Memory B cell (primary cell): Measurements from ENCODE around the gene LUZP2.

Experiments
- ATAC-seq: fragments of 150-1000 bp; cut with Tn5 transposase; 2 replicates; pipeline ENCODE4 v1.10.0; 2021; ENCODE audit warnings: low read depth, mild to moderate bottlenecking, moderate library complexity
- DNase-seq, 2 donors: peaks; one replicate each; pipeline ENCODE4 v3.0.0; 2022; ENCODE audit warnings: low spot score in 2 of 2
- H3K27ac Mint-ChIP-seq: one replicate; pipeline ENCODE4 v1.8.0; 2022; ENCODE audit warnings: mild to moderate bottlenecking, moderate library complexity, mixed read lengths
- H3K27me3 Mint-ChIP-seq: one replicate; pipeline ENCODE4 v1.8.0; 2022; ENCODE audit warnings: mixed read lengths
- H3K36me3 Mint-ChIP-seq: one replicate; pipeline ENCODE4 v1.8.0; 2022; ENCODE audit warnings: mild to moderate bottlenecking, mixed read lengths
- H3K4me1 Mint-ChIP-seq: one replicate; pipeline ENCODE4 v1.8.0; 2022; ENCODE audit warnings: mixed read lengths
- H3K4me3 Mint-ChIP-seq: one replicate; pipeline ENCODE4 v1.8.0; 2022; ENCODE audit warnings: mild to moderate bottlenecking, moderate library complexity, mixed read lengths
- H3K9me3 Mint-ChIP-seq: one replicate; pipeline ENCODE4 v1.8.0; 2022; ENCODE audit warnings: mixed read lengths

The LUZP2 gene

DNA sequence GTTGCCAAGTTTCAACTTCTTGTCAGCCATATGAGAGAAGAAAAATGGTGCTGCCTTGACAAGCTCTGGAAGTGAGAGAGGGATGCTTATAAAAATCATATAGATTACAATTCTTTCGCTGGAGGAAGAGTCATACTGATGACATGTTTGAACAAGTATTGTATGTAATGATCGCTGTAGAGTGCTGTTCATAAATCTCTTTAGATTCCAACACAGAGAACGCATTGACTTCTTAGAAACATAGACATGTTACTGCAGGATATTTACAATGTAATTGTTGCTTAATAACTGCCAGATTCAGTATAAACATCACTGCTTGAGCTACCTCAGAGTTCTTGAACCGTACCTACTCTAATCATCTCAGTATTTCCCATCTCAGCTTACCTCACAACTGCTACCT lies 571.6 kb downstream of the LUZP2 start:
- H3K9me3 Mint-ChIP-seq, result peaks cover 6% of the 10 kb centered on the region
- no peaks in the 10 kb centered on the region for H3K4me1 Mint-ChIP-seq
- no peak overlapping the region for H3K27ac Mint-ChIP-seq

DNA sequence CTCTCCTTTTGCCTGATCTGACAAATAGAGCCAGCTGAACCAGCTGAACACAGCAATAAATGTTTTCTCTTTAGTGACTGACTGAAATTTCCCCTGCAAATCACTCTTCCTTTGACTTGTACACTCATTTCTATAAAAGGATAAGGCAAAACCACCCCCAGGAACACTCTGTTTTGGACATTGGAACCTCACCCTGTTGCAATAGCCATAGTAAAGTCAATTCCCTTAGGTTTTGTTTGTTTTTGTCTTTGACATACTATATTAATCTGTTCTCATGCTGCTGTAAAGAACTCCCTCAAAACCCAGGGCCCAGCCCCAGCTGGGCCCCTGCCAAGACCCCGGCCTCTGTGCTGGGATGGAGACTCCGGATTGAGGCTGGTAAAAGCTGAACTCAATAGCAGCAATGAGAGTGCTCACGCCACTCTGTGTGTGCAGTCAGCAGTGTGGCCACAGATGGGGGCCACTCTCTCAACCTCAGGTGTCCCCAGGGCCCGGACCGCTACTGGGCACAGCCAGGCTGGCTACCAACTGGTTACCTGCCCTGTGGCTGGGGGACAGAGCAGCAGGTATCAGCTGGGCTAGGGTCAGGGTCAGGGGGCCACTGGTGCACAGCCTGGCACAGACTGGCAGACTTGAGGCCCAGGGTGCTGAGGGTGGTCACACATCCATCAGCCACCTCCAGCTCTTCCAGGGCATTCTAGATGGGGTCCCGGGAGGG lies 597.4 kb downstream of the LUZP2 start:
- Mint-ChIP-seq H3K9me3 (peaks cover 4% of the 10 kb centered on the region), H3K36me3 (no peaks in the 10 kb centered on the region), H3K27me3 (no peaks in the 10 kb centered on the region), H3K4me1 (no peaks in the 10 kb centered on the region), H3K4me3 (no peak overlapping the region), H3K27ac (no peak overlapping the region)
- no peak for DNase-seq
- ATAC-seq, result no peak

More for the DNA sequence above, 571.6 kb downstream of the LUZP2 start:
- DNase-seq, result no peak
- H3K36me3 Mint-ChIP-seq, result no peaks in the 10 kb centered on the region
- no peak overlapping the region for H3K4me3 Mint-ChIP-seq
- no peaks in the 10 kb centered on the region for H3K27me3 Mint-ChIP-seq
- no peak for ATAC-seq

DNA sequence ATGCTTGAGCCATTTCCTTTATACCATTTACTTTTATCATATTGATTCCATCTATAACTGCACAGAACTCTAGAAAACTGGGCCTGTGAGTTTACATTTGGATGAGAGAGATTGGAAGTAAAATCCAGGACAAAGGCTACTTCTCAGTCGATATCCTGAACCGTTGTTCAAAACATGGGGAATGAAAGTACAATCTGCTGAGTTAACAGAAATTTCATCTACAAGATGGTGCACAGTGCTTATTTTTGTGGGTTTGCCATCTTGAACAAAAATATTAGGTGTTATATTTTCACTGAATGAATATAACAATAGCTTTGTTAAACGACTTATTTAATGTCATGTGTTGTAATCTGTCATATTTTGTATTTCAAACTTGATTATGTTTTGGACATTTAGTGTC lies 622.6 kb downstream of the LUZP2 start:
- no peak overlapping the region for H3K4me3 Mint-ChIP-seq
- no peaks in the 10 kb centered on the region for H3K36me3 Mint-ChIP-seq
- DNase-seq, result no peak
- no peak overlapping the region for H3K27ac Mint-ChIP-seq
- no peak for ATAC-seq
- H3K4me1 Mint-ChIP-seq, result no peaks in the 10 kb centered on the region
- H3K9me3 Mint-ChIP-seq, result peaks cover 3% of the 10 kb centered on the region
- H3K27me3 Mint-ChIP-seq, result no peaks in the 10 kb centered on the region
